DND-41 (cell line): ENCODE results near the gene ATAD3A.

Source experiments
- CTCF ChIP-seq: IDR thresholded peaks from 2 replicates; pipeline ENCODE4 v1.5.1; 2012; ENCODE audit warnings: borderline replicate concordance, low read length, moderate library complexity, mild to moderate bottlenecking; ENCODE audit not compliant: poor library complexity, severe bottlenecking; ENCODE audit errors: extremely low read depth
- EZH2 ChIP-seq: IDR thresholded peaks from 3 replicates; pipeline ENCODE4 v1.6.1; 2012; ENCODE audit warnings: borderline replicate concordance, low read depth, mild to moderate bottlenecking, moderate library complexity, low read length, inconsistent platforms; ENCODE audit not compliant: severe bottlenecking

GRCh38 chr1:1578371-1578940 is 66.5 kb downstream of the ATAD3A start:
- TF ChIP-seq CTCF: no peak
- TF ChIP-seq EZH2: no peak
